ENCODE measurements around the gene PRICKLE2.
A peak's percentile ranks its signal among the peaks of the same experiment; 100 is the strongest.

The PRICKLE2 gene

DNA sequence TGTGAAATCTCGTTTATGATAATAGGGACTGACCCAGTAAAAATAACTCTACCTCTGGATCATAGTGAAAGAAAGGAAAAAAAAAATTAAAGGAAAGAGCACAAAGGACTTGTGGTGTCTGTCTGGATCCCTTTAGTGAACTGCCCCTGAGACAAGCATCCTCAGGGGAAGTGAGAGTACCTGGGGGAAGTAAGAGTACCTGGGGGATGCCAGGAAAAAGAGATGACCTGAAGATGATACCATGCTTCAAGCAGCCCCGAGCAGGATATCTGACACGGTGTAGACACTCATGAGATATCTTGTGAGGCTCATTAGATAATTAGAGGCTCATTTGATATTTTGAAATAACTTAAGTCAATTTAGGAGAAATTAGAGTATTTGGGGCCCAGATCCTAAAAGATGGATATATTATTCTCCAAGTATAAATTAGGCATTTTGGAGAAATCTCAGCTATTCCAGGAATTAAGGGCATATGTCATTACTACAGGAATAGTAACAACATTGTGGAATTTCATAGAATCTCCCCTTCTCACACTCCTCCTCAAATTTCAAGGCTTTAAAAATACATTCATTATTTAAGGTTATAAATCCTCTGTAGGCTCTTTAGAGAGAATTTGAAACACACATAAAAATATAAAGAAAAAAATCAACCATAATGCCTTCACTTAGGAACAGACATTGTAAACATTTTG lies 165.6 kb downstream of the PRICKLE2 start:
- no peaks in the 10 kb centered on the region for H3K36me3 ChIP-seq
- H3K4me2 ChIP-seq, result no peak overlapping the region
- H3K27me3 ChIP-seq, result peaks cover 0 to 3% (median 0%) of the 10 kb centered on the region in 11 experiments; a peak in 1 of 22 replicates
- no peak overlapping the region for H3K27ac ChIP-seq
- no peaks in the 10 kb centered on the region for H3K9me3 ChIP-seq (replicated peaks in 1 of 11)
- H3K4me1 ChIP-seq, result peaks cover 0 to 23% (median 0%) of the 10 kb centered on the region in 10 experiments; a peak in 6 of 20 replicates
- H4K20me1 ChIP-seq, result no peaks in the 10 kb centered on the region
- TF ChIP-seq Cebpa-rat (IDR thresholded peaks at IDR 0.05), result no peak
- no peak overlapping the region for H3K9ac ChIP-seq
- H3K4me3 ChIP-seq, result no peak overlapping the region

DNA sequence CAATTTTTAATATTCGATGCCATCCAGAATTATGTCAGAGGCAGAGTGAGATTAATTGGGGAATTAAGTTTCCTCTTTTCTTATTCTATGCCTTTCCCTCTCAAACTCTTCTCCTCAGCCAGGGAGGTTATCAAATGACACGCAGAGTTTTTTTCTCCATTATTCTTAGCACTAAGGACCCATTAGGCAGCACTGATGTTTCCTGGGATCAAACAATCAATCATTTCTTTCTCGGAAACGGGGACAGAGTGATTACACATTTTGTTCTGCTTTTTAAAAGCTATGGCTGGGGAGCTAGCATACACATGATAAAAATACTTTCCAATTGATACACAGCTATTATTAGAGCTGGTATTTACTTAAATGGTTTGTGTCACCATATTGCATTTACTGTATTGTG lies 166.7 kb downstream of the PRICKLE2 start:
- Histone ChIP-seq H3K4me1 (peaks cover 0 to 23% (median 0%) of the 10 kb centered on the region in 10 experiments; a peak in 6 of 20 replicates), H3K27me3 (peaks cover 0 to 3% (median 0%) of the 10 kb centered on the region in 11 experiments; a peak in 1 of 22 replicates), H3K9me3 (replicated peaks in 1 of 11) (no peaks in the 10 kb centered on the region), H3K9ac (no peak overlapping the region), H3K36me3 (no peaks in the 10 kb centered on the region), H4K20me1 (no peaks in the 10 kb centered on the region), H3K27ac (no peak overlapping the region), H3K4me3 (no peak overlapping the region), H3K4me2 (no peak overlapping the region)
- TF ChIP-seq Cebpa-rat (IDR thresholded peaks at IDR 0.05), result no peak

DNA sequence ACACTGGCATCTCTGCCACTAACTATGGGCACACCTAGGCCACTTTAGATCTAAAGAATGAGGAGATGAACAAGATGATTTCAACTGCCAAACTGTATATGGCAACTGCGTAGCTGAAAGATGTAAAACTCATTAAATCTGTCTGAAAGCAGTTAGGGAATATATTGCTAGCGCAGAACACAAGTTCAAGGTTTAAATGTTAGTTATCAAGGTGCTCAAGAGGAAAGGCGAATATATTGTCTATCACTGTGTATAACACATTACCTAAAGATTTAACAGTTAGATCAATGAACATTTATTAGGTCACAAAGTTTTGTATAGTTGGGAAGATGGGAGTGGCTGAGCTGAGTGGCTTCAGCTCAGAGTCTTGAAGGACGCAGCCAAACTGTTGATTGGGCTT lies 168.0 kb downstream of the PRICKLE2 start:
- no peak for TF ChIP-seq Cebpa-rat (IDR thresholded peaks at IDR 0.05)
- Histone ChIP-seq H3K36me3 (no peaks in the 10 kb centered on the region), H3K4me2 (peak overlapping the region in 3 of 11 experiments; percentile 45 to 73 (median 64); a peak in 5 of 22 replicates), H3K27ac (no peak overlapping the region), H3K4me3 (no peak overlapping the region), H3K27me3 (peaks cover 0 to 3% (median 0%) of the 10 kb centered on the region in 11 experiments; a peak in 1 of 22 replicates), H3K9ac (no peak overlapping the region), H3K4me1 (peaks cover 0 to 23% (median 0%) of the 10 kb centered on the region in 10 experiments; a peak in 6 of 20 replicates), H3K9me3 (replicated peaks in 1 of 11) (no peaks in the 10 kb centered on the region), H4K20me1 (no peaks in the 10 kb centered on the region)

DNA sequence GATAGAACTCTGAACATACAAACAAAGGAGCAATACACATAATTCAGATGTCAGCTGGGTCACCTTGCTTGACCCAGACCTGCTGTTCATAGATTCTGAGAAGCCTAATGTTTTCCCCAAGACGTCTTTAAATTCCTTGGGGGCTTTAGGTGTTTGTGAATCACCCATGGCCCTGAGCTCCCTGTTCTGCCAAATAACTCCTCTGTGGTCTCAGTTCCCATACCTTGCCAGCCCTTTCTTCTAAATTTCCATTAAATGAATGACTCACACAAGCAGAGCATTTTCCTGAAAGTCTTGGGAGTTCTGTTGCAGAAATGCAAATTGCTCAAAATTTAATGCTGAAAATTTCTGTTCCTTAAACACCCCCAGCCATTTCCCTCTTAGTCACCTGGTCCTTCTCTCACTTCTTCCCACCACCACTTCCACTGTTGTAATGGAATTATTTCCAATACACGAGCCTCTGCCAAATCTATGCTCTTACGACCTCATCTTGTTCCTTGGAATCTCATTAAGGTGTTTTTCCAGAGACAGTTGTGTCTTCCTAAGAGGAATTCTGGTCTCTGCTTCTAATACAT lies 168.6 kb downstream of the PRICKLE2 start:
- Histone ChIP-seq H3K9me3 (replicated peaks in 1 of 11) (no peaks in the 10 kb centered on the region), H4K20me1 (no peaks in the 10 kb centered on the region), H3K27ac (no peak overlapping the region), H3K27me3 (peaks cover 0 to 3% (median 0%) of the 10 kb centered on the region in 11 experiments; a peak in 1 of 22 replicates), H3K9ac (no peak overlapping the region), H3K36me3 (no peaks in the 10 kb centered on the region), H3K4me2 (peak overlapping the region in 3 of 11 experiments; percentile 45 to 73 (median 64); a peak in 6 of 22 replicates), H3K4me1 (peaks cover 0 to 23% (median 0%) of the 10 kb centered on the region in 10 experiments; a peak in 6 of 20 replicates), H3K4me3 (no peak overlapping the region)
- no peak for TF ChIP-seq Cebpa-rat (IDR thresholded peaks at IDR 0.05)

DNA sequence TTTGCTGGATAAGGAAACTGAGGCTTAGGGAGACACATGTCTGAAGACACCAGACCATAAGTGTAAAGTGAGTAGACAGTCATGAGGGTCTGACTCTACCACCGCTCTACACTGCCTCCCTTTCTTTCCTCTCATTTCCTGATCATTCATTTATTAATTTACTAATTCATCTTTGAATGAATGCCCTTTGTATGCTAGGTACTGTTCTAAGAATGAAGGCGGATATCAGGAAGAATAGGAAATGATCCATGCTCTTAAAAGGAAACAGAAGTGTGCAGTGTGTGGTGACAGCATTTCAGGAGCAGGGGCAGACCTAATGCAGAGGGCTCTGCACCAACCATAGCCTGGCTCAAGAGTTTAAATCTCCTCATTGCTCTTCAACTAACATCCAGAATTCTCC lies 170.2 kb downstream of the PRICKLE2 start:
- no peak for TF ChIP-seq Cebpa-rat (IDR thresholded peaks at IDR 0.05)
- Histone ChIP-seq H3K27me3 (peaks cover 0 to 3% (median 0%) of the 10 kb centered on the region in 11 experiments; a peak in 1 of 22 replicates), H3K9me3 (replicated peaks in 1 of 11) (no peaks in the 10 kb centered on the region), H3K27ac (no peak overlapping the region), H4K20me1 (no peaks in the 10 kb centered on the region), H3K4me1 (peaks cover 0 to 35% (median 0%) of the 10 kb centered on the region in 10 experiments; a peak in 6 of 20 replicates), H3K36me3 (no peaks in the 10 kb centered on the region), H3K4me3 (no peak overlapping the region), H3K9ac (no peak overlapping the region), H3K4me2 (peak overlapping the region in 1 of 11 experiments; percentile 73; a peak in 3 of 22 replicates)

DNA sequence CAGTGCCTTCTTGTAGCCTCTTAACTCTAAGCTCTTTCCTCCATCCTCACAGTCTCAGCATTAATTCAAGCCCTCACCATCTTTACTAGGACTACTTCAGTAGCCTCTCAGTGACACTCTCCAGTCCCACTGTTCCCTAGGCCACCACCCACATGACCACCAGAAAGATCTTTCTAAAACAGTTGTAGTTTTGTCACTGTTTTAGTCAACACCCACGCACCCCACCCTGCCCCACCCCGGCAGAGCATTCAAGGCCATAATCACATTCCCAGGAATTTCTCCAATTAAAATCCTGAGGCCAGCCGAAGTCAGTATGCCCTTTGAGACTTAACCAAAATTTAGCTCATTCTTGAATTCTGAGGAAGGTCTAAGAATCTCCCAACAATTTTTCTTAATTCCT lies 170.8 kb downstream of the PRICKLE2 start:
- no peaks in the 10 kb centered on the region for H3K36me3 ChIP-seq
- no peak overlapping the region for H3K4me2 ChIP-seq
- no peaks in the 10 kb centered on the region for H4K20me1 ChIP-seq
- H3K4me1 ChIP-seq, result peaks cover 0 to 41% (median 0%) of the 10 kb centered on the region in 10 experiments; a peak in 7 of 20 replicates
- no peak for TF ChIP-seq Cebpa-rat (IDR thresholded peaks at IDR 0.05)
- H3K4me3 ChIP-seq, result no peak overlapping the region
- H3K27ac ChIP-seq, result no peak overlapping the region
- no peaks in the 10 kb centered on the region for H3K9me3 ChIP-seq (replicated peaks in 1 of 11)
- no peak overlapping the region for H3K9ac ChIP-seq
- peaks cover 0 to 3% (median 0%) of the 10 kb centered on the region in 11 experiments; a peak in 1 of 22 replicates for H3K27me3 ChIP-seq

DNA sequence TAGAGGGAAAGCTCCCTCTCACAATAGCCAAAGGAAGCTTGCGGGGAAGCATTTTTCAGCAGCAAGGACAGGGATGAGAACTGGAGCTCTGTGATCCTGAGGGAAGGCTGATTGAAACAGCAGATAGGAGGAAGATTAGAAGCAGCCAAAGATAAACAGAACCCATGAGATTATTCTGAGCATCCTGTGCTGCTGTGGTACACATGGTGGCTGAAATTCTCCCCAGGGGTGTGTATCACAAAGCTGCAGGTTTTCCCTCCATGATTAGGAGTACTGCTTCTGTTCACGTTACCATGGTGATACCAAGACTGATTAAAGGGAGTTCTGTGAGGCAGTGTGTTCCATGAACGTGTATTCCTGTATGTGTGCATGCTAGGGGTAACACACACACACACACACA lies 171.7 kb downstream of the PRICKLE2 start:
- no peak overlapping the region for H3K27ac ChIP-seq
- H3K4me1 ChIP-seq, result peaks cover 0 to 50% (median 4%) of the 10 kb centered on the region in 10 experiments; a peak in 9 of 20 replicates
- no peak overlapping the region for H3K4me2 ChIP-seq
- no peak overlapping the region for H3K9ac ChIP-seq
- no peaks in the 10 kb centered on the region for H4K20me1 ChIP-seq
- H3K9me3 ChIP-seq (replicated peaks in 1 of 11), result no peaks in the 10 kb centered on the region
- H3K36me3 ChIP-seq, result no peaks in the 10 kb centered on the region
- TF ChIP-seq Cebpa-rat (IDR thresholded peaks at IDR 0.05), result no peak
- no peak overlapping the region for H3K4me3 ChIP-seq
- peaks cover 0 to 3% (median 0%) of the 10 kb centered on the region in 11 experiments; a peak in 1 of 22 replicates for H3K27me3 ChIP-seq

DNA sequence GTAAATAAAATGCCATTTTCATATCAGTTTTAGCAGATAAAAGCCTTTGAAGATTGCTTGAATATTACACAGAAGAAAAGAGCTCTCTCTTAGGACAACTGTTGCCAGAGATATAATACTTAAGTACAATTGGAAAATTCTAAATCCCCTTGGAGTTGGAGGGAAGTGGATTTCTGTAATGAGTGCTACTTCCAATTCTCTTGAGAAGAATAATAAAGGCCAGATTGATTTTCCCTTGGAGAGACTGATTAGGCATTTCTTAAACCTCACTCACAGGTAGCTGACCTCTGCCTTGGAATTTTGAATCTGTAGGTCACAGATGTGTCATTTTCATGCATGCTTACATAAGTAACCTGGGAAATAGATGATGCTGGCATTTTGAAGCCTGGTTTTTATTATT lies 172.1 kb downstream of the PRICKLE2 start:
- peaks cover 0 to 54% (median 8%) of the 10 kb centered on the region in 10 experiments; a peak in 11 of 20 replicates for H3K4me1 ChIP-seq
- H4K20me1 ChIP-seq, result no peaks in the 10 kb centered on the region
- no peak overlapping the region for H3K27ac ChIP-seq
- H3K9ac ChIP-seq, result no peak overlapping the region
- no peak for TF ChIP-seq Cebpa-rat (IDR thresholded peaks at IDR 0.05)
- H3K27me3 ChIP-seq, result peaks cover 0 to 3% (median 0%) of the 10 kb centered on the region in 11 experiments; a peak in 1 of 22 replicates
- no peak overlapping the region for H3K4me2 ChIP-seq
- no peaks in the 10 kb centered on the region for H3K9me3 ChIP-seq (replicated peaks in 1 of 11)
- H3K36me3 ChIP-seq, result no peaks in the 10 kb centered on the region
- H3K4me3 ChIP-seq, result no peak overlapping the region

DNA sequence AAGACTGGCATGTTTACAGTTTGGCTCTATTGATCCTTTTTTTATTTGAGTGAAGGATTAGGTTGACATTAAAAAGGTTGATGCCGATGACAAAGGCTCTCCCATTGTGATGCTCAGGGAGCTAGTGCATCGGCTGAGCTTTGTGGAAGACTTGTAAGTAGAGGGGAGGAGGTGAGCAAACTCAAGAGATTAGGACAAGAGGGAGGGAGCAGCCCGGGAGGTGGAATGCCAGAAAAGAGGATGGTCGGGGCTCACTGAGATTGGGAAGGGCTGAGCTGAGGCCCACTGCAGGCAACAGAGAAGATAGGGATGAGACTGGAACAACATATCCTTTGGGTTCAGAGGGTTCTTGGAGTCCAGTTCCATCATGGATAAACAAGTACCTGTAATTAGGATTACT lies 175.4 kb downstream of the PRICKLE2 start:
- no peak overlapping the region for H3K9ac ChIP-seq

More for the DNA sequence above, 175.4 kb downstream of the PRICKLE2 start:
- H3K4me2 ChIP-seq, result peak overlapping the region in 4 of 11 experiments; percentile 53 to 84 (median 78); a peak in 8 of 22 replicates
- H3K27ac ChIP-seq, result peak overlapping the region in 5 of 11 experiments; percentile 60 to 91 (median 78); a peak in 10 of 22 replicates
- H3K36me3 ChIP-seq, result no peaks in the 10 kb centered on the region
- no peaks in the 10 kb centered on the region for H4K20me1 ChIP-seq
- no peak for TF ChIP-seq Cebpa-rat (IDR thresholded peaks at IDR 0.05)
- H3K4me3 ChIP-seq, result no peak overlapping the region
- no peaks in the 10 kb centered on the region for H3K9me3 ChIP-seq (replicated peaks in 1 of 11)
- H3K27me3 ChIP-seq, result peaks cover 0 to 4% (median 0%) of the 10 kb centered on the region in 11 experiments; a peak in 2 of 22 replicates
- peaks cover 0 to 54% (median 13%) of the 10 kb centered on the region in 10 experiments; a peak in 11 of 20 replicates for H3K4me1 ChIP-seq
